CD4-positive, alpha-beta T cell (primary cell): ENCODE results near the gene INSR. TPM values are rescaled to one million over a fixed set of nuclear protein-coding genes. Genes with fewer than 3 reads are reported as not detected.

ENCODE experiments used
- ATAC-seq: fragments of 200-7000 bp; cut with Tn5 transposase; one replicate; pipeline ENCODE4 v1.10.0; 2022; ENCODE audit warnings: mild to moderate bottlenecking; ENCODE audit not compliant: poor library complexity
- CTCF ChIA-PET: fragments of 350-600 bp; sonication (Branson Sonifier 250); formaldehyde crosslinking; loops from one replicate; lab custom pipeline; 2021; ENCODE audit warnings: antibody characterized with exemption, inconsistent platforms; lab: Charles Lee
- POLR2A ChIA-PET: fragments of 350-600 bp; sonication (Branson Sonifier 250); formaldehyde crosslinking; loops from one replicate; lab custom pipeline; 2021; ENCODE audit warnings: antibody characterized with exemption, inconsistent platforms; lab: Charles Lee
- DNase-seq, 14 experiments: peaks; one replicate each; pipeline ENCODE4 v3.0.0-alpha.2; 2013 to 2020; ENCODE audit warnings: mixed read lengths in 2 of 14
- H3K27ac ChIP-seq, 2 donors: one replicate each; pipeline versions ENCODE4 v1.5.1 to v1.7.0; 2013; ENCODE audit warnings: low read length in 2 of 2, low read depth in 1 of 2, mild to moderate bottlenecking in 1 of 2
- H3K27me3 ChIP-seq, 2 experiments: 1 replicate in 1 of 2; 2 replicates in 1 of 2; pipeline versions ENCODE4 v1.6.1 to v1.7.0; 2013; ENCODE audit warnings: low read length in 2 of 2, control low read depth in 1 of 2, mild to moderate bottlenecking in 1 of 2, moderate library complexity in 1 of 2; ENCODE audit not compliant: insufficient read depth in 2 of 2, control insufficient read depth in 1 of 2
- H3K36me3 ChIP-seq: one replicate; pipeline ENCODE4 v1.6.1; 2013; ENCODE audit warnings: low read length, control low read depth; ENCODE audit not compliant: insufficient read depth
- H3K4me1 ChIP-seq: one replicate; pipeline ENCODE4 v1.6.1; 2013; ENCODE audit warnings: low read length, control low read depth; ENCODE audit not compliant: insufficient read depth
- H3K4me3 ChIP-seq: one replicate; pipeline ENCODE4 v1.5.1; 2013; ENCODE audit warnings: mild to moderate bottlenecking, low read length, moderate library complexity
- H3K9me3 ChIP-seq, 2 experiments: 1 replicate in 1 of 2; 2 replicates in 1 of 2; pipeline versions ENCODE4 v1.6.1 to v1.7.0; 2013; ENCODE audit warnings: low read length in 2 of 2, mild to moderate bottlenecking in 2 of 2, control low read depth in 1 of 2, moderate library complexity in 1 of 2; ENCODE audit not compliant: control insufficient read depth in 1 of 2, insufficient read depth in 1 of 2
- H3K27ac Mint-ChIP-seq: one replicate; pipeline ENCODE4 v1.8.0; 2020; ENCODE audit warnings: mixed read lengths
- H3K27me3 Mint-ChIP-seq: one replicate; pipeline ENCODE4 v1.8.0; 2021; ENCODE audit warnings: mixed read lengths
- H3K36me3 Mint-ChIP-seq: one replicate; pipeline ENCODE4 v1.8.0; 2021; ENCODE audit warnings: low read depth, mixed read lengths
- H3K4me1 Mint-ChIP-seq: one replicate; pipeline ENCODE4 v1.8.0; 2021; ENCODE audit warnings: low read depth, mixed read lengths
- H3K4me3 Mint-ChIP-seq: one replicate; pipeline ENCODE4 v1.8.0; 2020; ENCODE audit warnings: mild to moderate bottlenecking, mixed read lengths
- H3K9me3 Mint-ChIP-seq: one replicate; pipeline ENCODE4 v1.8.0; 2020; ENCODE audit warnings: mixed read lengths
- CTCF ChIP-seq: fragments of 200-600 bp; IDR thresholded peaks from one replicate; pipeline ENCODE4 v1.8.0; 2022; ENCODE audit warnings: antibody characterized with exemption, mild to moderate bottlenecking
- intact Hi-C, 2 experiments: fragments of 100-400 bp; cut with DNase I in 1 of 2; cut with micrococcal nuclease in 1 of 2; formaldehyde crosslinking; loops; one replicate each; pipeline versions ENCODE4 v1.15.1 to v1.9.0; 2023 to 2025; cut with DNase I, micrococcal nuclease
- total RNA-seq, 174 experiments: library from RNA in 2 of 174; stranded (reverse) in 2 of 174; gene quantifications; one replicate each; pipeline ENCODE4 v1.2.3 and lab custom pipeline; 2021 to 2026

The INSR gene
- total RNA-seq, 2 experiments from 2014 or later: 1.8 to 3.0 TPM

- H3K9me3 ChIP-seq: peaks cover 0 to 7% of the 10 kb centered on the region in 2 experiments
- H3K27ac ChIP-seq: no peak overlapping the region
- CTCF ChIA-PET: no interaction called here
- ATAC-seq (no peak), DNase-seq (no peak)
- Mint-ChIP-seq H3K27me3 (no peaks in the 10 kb centered on the region), H3K36me3 (peaks cover 7% of the 10 kb centered on the region), H3K27ac (no peak overlapping the region), H3K9me3 (no peaks in the 10 kb centered on the region), H3K4me3 (no peak overlapping the region), H3K4me1 (no peaks in the 10 kb centered on the region)
- no peak overlapping the region for H3K4me3 ChIP-seq
- intact Hi-C loops: no loop called here
- H3K4me1 ChIP-seq: no peaks in the 10 kb centered on the region
- TF ChIP-seq CTCF: no peak
- H3K36me3 ChIP-seq: no peaks in the 10 kb centered on the region
- POLR2A ChIA-PET: no interaction called here
- H3K27me3 ChIP-seq: no peaks in the 10 kb centered on the region
These were observed 28.3 kb downstream of the INSR start for GRCh38 chr19:7265963-7266362.

DNA sequence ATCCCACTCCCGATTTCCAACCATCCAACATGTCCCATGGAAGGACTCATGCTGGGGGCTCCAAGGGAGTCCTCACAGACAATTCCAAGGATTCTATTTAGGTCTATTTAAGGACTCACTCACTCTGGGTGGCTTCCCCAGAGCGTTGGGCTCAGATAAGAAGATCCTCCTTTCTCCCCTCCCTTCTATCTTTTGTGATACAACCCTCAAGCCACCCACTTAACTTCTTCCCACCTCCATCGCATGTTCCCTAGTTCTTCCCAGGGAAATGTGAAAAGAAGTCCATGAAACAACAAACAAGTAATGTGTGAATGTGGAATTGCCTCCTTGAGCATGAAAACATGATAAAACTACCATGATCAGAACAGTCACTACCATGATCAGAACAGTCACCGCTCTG, 29.4 kb downstream of the INSR start:
- ATAC-seq: no peak
- no peak overlapping the region for H3K4me3 Mint-ChIP-seq
- H3K4me1 Mint-ChIP-seq: no peaks in the 10 kb centered on the region
- no peak overlapping the region for H3K27ac ChIP-seq
- H3K4me3 ChIP-seq: no peak overlapping the region
- no peak overlapping the region for H3K27ac Mint-ChIP-seq
- H3K36me3 ChIP-seq: no peaks in the 10 kb centered on the region
- ChIA-PET POLR2A (no interaction called here), CTCF (no interaction called here)
- H3K9me3 Mint-ChIP-seq: no peaks in the 10 kb centered on the region
- no peak for TF ChIP-seq CTCF
- peaks cover 7% of the 10 kb centered on the region for H3K36me3 Mint-ChIP-seq
- H3K4me1 ChIP-seq: no peaks in the 10 kb centered on the region
- no peaks in the 10 kb centered on the region for H3K27me3 Mint-ChIP-seq
- no peaks in the 10 kb centered on the region for H3K27me3 ChIP-seq
- intact Hi-C loops: no loop called here
- peaks cover 0 to 7% of the 10 kb centered on the region in 2 experiments for H3K9me3 ChIP-seq
- DNase-seq: no peak

DNA sequence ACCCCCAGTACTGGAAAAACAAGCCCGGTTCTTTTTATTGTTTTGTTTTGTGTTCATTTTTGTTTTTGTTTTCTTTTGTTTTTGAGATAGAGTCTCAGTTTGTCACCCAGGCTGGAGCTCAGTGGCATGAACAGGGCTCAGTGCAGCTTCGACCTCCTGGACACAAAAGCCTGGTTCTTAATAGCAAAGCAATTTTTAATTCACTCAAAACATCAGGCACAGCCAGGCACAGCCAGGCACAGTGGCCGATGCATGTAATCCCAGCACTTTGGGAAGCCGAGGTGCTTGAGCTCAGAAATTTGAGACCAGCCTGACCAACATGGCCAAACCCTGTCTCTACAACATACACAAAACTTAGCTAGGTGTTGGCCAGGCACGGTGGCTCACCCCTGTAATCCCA, 30.7 kb downstream of the INSR start:
- intact Hi-C loops: no loop called here
- Histone ChIP-seq H3K4me1 (no peaks in the 10 kb centered on the region), H3K36me3 (no peaks in the 10 kb centered on the region), H3K9me3 (peaks cover 0 to 7% of the 10 kb centered on the region in 2 experiments), H3K27ac (no peak overlapping the region), H3K4me3 (no peak overlapping the region), H3K27me3 (no peaks in the 10 kb centered on the region)
- no peak for TF ChIP-seq CTCF
- H3K27me3 Mint-ChIP-seq: no peaks in the 10 kb centered on the region
- no peaks in the 10 kb centered on the region for H3K4me1 Mint-ChIP-seq
- H3K36me3 Mint-ChIP-seq: peaks cover 7% of the 10 kb centered on the region
- DNase-seq (no peak), ATAC-seq (no peak)
- H3K27ac Mint-ChIP-seq: no peak overlapping the region
- CTCF ChIA-PET: interaction anchor here (0.7 kb wide), 1 partner anchor 10 kb away, joined by 3 read pairs; no protein-coding TSS in a partner anchor
- H3K4me3 Mint-ChIP-seq: no peak overlapping the region
- POLR2A ChIA-PET: no interaction called here
- H3K9me3 Mint-ChIP-seq: no peaks in the 10 kb centered on the region
